T-cell (primary cell): ENCODE data around the gene GALNTL6. TPM values are rescaled to one million over a fixed set of nuclear protein-coding genes. Genes with fewer than 3 reads are reported as not detected.
"Not testable (repeated sequence)": the region's sequence is repeated elsewhere in the genome, so short reads cannot be mapped to it uniquely, and the experiment has no call there.

Source experiments
- ATAC-seq, 4 experiments: fragments of 200-7000 bp in 3 of 4; fragments of 150-1000 bp in 1 of 4; cut with Tn5 transposase; replicated peaks in 1 of 4; 1 replicate in 3 of 4; 2 replicates in 1 of 4; pipeline ENCODE4 v1.10.0; 2021; ENCODE audit warnings: moderate library complexity in 3 of 4, mild to moderate bottlenecking in 2 of 4, moderate number of reproducible peaks in 1 of 4
- CTCF ChIA-PET, 2 donors: fragments of 300-600 bp; sonication (Branson Sonifier 250); formaldehyde crosslinking; loops; one replicate each; lab custom pipeline; 2022; ENCODE audit warnings: antibody characterized with exemption in 2 of 2; lab: Charles Lee
- POLR2A ChIA-PET, 2 donors: fragments of 300-600 bp; sonication (Branson Sonifier 250); formaldehyde crosslinking; loops; one replicate each; lab custom pipeline; 2022; ENCODE audit warnings: antibody characterized with exemption in 2 of 2; lab: Charles Lee
- DNase-seq, 35 experiments: peaks; one replicate each; pipeline versions ENCODE4 v3.0.0 to v3.0.0-alpha.2; 2013 to 2023
- H3K27ac ChIP-seq: one replicate; pipeline ENCODE4 v1.5.1; 2013; ENCODE audit warnings: low read length
- H3K27me3 ChIP-seq, 2 experiments: replicated peaks in 1 of 2; 1 replicate in 1 of 2; 2 replicates in 1 of 2; pipeline versions ENCODE4 v1.6.1 to v1.7.0; 2013; ENCODE audit warnings: low read length in 1 of 2, mixed read lengths in 1 of 2; ENCODE audit not compliant: control insufficient read depth in 2 of 2, insufficient read depth in 2 of 2; ENCODE audit errors: extremely low read depth in 1 of 2
- H3K36me3 ChIP-seq, 2 donors: 1 replicate in 1 of 2; 2 replicates in 1 of 2; pipeline versions ENCODE4 v1.6.1 to v1.7.0; 2013; ENCODE audit warnings: low read length in 1 of 2; ENCODE audit not compliant: control insufficient read depth in 2 of 2, insufficient read depth in 1 of 2; ENCODE audit errors: extremely low read depth in 1 of 2
- H3K4me1 ChIP-seq, 2 experiments: 1 replicate in 1 of 2; 2 replicates in 1 of 2; pipeline versions ENCODE4 v1.6.1 to v1.7.0; 2013; ENCODE audit warnings: low read length in 2 of 2, mixed read lengths in 1 of 2; ENCODE audit not compliant: insufficient read depth in 2 of 2, control insufficient read depth in 1 of 2; ENCODE audit errors: extremely low read depth in 1 of 2
- H3K4me3 ChIP-seq, 2 donors: 1 replicate in 1 of 2; 2 replicates in 1 of 2; pipeline versions ENCODE4 v1.5.1 to v1.7.0; 2013; ENCODE audit warnings: mild to moderate bottlenecking in 2 of 2, low read length in 1 of 2, moderate library complexity in 1 of 2; ENCODE audit not compliant: control insufficient read depth in 1 of 2; ENCODE audit errors: extremely low read depth in 1 of 2
- H3K9me3 ChIP-seq: 2 replicates; pipeline ENCODE4 v1.7.0; 2013
- H3K27ac Mint-ChIP-seq, 2 donors: one replicate each; pipeline ENCODE4 v1.8.0; 2020 to 2021; ENCODE audit warnings: mild to moderate bottlenecking in 2 of 2, mixed read lengths in 2 of 2
- H3K27me3 Mint-ChIP-seq, 2 donors: one replicate each; pipeline ENCODE4 v1.8.0; 2021 to 2022; ENCODE audit warnings: mixed read lengths in 2 of 2
- H3K36me3 Mint-ChIP-seq: one replicate; pipeline ENCODE4 v1.8.0; 2021; ENCODE audit warnings: mixed read lengths
- H3K4me1 Mint-ChIP-seq, 3 donors: one replicate each; pipeline ENCODE4 v1.8.0; 2020 to 2022; ENCODE audit warnings: mixed read lengths in 3 of 3, mild to moderate bottlenecking in 1 of 3
- H3K4me3 Mint-ChIP-seq, 3 donors: one replicate each; pipeline ENCODE4 v1.8.0; 2020 to 2022; ENCODE audit warnings: mild to moderate bottlenecking in 3 of 3, mixed read lengths in 3 of 3, moderate library complexity in 3 of 3
- H3K9me3 Mint-ChIP-seq, 3 donors: one replicate each; pipeline ENCODE4 v1.8.0; 2020 to 2022; ENCODE audit warnings: mixed read lengths in 3 of 3
- WGBS: methylation state at CpG from one replicate; pipeline ENCODE4 v1.1.5; 2013; ENCODE audit warnings: missing lambda C conversion rate; ENCODE audit not compliant: insufficient coverage; 5-methylcytosine and 5-hydroxymethylcytosine counted together
- total RNA-seq, 35 experiments: library from RNA in 6 of 35; stranded (reverse) in 6 of 35; fragments of 120-200 nt in 1 of 35; gene quantifications; one replicate each; pipeline versions ENCODE4 v1.2.1 to v1.2.4 and lab custom pipeline; 2013 to 2026

GALNTL6 gene
- total RNA-seq, 5 donors from 2014 or later (not counting 1 experiment from before 2014, with no cell fraction given), result not detected

GRCh38 chr4:172970189-172970588 is 1157.0 kb downstream of the GALNTL6 start:
- H3K36me3 Mint-ChIP-seq, POLR2A ChIA-PET, H3K27ac Mint-ChIP-seq, H3K9me3 ChIP-seq, H3K4me3 ChIP-seq, DNase-seq, H3K27ac ChIP-seq, H3K4me1 ChIP-seq, H3K4me3 Mint-ChIP-seq, ATAC-seq, H3K27me3 ChIP-seq, H3K36me3 ChIP-seq, H3K27me3 Mint-ChIP-seq, H3K4me1 Mint-ChIP-seq, CTCF ChIA-PET: not testable (repeated sequence)
- peaks cover 13 to 21% (median 15%) of the 10 kb centered on the region in 3 donors for H3K9me3 Mint-ChIP-seq
- WGBS, result 100% methylated on average over 3 of the region's 4 CpGs

- Histone ChIP-seq H3K27me3 (peaks cover 0 to 15% of the 10 kb centered on the region in 2 experiments), H3K4me1 (no peaks in the 10 kb centered on the region), H3K27ac (no peak overlapping the region), H3K4me3 (no peak overlapping the region), H3K36me3 (no peaks in the 10 kb centered on the region), H3K9me3 (no peaks in the 10 kb centered on the region)
- peaks cover 6 to 11% of the 10 kb centered on the region in 2 donors for H3K27me3 Mint-ChIP-seq
- no peak overlapping the region for H3K4me3 Mint-ChIP-seq
- H3K27ac Mint-ChIP-seq, result no peak overlapping the region
- peaks cover 5 to 12% (median 12%) of the 10 kb centered on the region in 3 donors for H3K9me3 Mint-ChIP-seq
- ATAC-seq, result no peak
- H3K36me3 Mint-ChIP-seq, result no peaks in the 10 kb centered on the region
- CTCF ChIA-PET, result no interaction called here
- H3K4me1 Mint-ChIP-seq, result no peaks in the 10 kb centered on the region
- WGBS, result 87% methylated on average over 6 of the region's 7 CpGs
- POLR2A ChIA-PET, result no interaction called here
- no peak for DNase-seq
Measured at GRCh38 chr4:172974586-172974985, 1161.4 kb downstream of the GALNTL6 start.

GRCh38 chr4:172975651-172976229 is 1162.5 kb downstream of the GALNTL6 start:
- peaks cover 0 to 15% of the 10 kb centered on the region in 2 experiments for H3K27me3 ChIP-seq
- ATAC-seq, result no peak
- CTCF ChIA-PET, result no interaction called here
- POLR2A ChIA-PET, result interaction anchor here in 1 of 2 donors (0.6 kb wide), 1 partner anchor 316 kb away, joined by 8 read pairs; no protein-coding TSS in a partner anchor
- H3K4me1 Mint-ChIP-seq, result no peaks in the 10 kb centered on the region
- no peak for DNase-seq
- H3K27ac ChIP-seq, result no peak overlapping the region
- H3K27ac Mint-ChIP-seq, result no peak overlapping the region
- no peak overlapping the region for H3K4me3 ChIP-seq
- WGBS, result 92% methylated on average over 5 of the region's 14 CpGs
- no peaks in the 10 kb centered on the region for H3K36me3 Mint-ChIP-seq
- no peaks in the 10 kb centered on the region for H3K4me1 ChIP-seq
- H3K9me3 Mint-ChIP-seq, result peaks cover 0 to under 1% (median under 1%) of the 10 kb centered on the region in 3 donors
- H3K36me3 ChIP-seq, result no peaks in the 10 kb centered on the region
- no peak overlapping the region for H3K4me3 Mint-ChIP-seq
- H3K27me3 Mint-ChIP-seq, result peaks cover 6 to 11% of the 10 kb centered on the region in 2 donors
- no peaks in the 10 kb centered on the region for H3K9me3 ChIP-seq

DNA sequence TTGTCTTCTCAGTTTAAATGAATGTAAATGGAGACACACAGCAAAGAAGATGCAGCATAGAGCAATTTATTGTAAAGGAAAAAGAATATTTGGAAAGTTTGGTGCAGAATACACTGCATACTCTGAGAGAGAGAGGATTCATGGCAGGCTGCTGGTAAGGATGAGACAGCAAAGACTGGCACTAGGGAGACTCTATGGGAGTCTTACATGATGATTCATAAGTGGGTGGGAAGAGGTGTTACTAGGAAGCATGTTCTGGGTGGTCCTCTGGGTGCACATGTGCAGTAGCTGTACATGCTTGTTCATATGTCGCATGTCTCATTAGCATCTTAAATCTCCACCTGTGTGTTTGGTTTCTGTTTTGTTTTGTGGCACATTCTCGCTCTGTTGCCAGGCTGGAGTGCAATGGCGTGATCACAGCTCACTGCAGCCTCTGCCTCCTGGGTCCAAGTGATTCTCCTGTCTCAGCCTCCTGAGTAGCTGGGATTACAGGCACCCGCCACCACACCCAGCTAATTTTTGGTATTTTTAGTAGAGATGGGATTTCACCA is 1164.4 kb downstream of the GALNTL6 start:
- H3K27ac ChIP-seq, H3K9me3 ChIP-seq, H3K4me3 Mint-ChIP-seq, ATAC-seq, H3K9me3 Mint-ChIP-seq, H3K4me3 ChIP-seq, H3K4me1 ChIP-seq, CTCF ChIA-PET, DNase-seq, H3K36me3 ChIP-seq, H3K27ac Mint-ChIP-seq, H3K36me3 Mint-ChIP-seq, H3K4me1 Mint-ChIP-seq: not testable (repeated sequence)
- H3K27me3 ChIP-seq, result peaks cover 0 to 15% of the 10 kb centered on the region in 2 experiments
- 80% methylated on average over 1 of the region's 4 CpGs for WGBS
- POLR2A ChIA-PET, result interaction anchor here in 1 of 2 donors (0.5 kb wide), 1 partner anchor 379 kb away, joined by 4 read pairs; no protein-coding TSS in a partner anchor
- H3K27me3 Mint-ChIP-seq, result peaks cover 9 to 11% of the 10 kb centered on the region in 2 donors

GRCh38 chr4:172978848-172979247 is 1165.6 kb downstream of the GALNTL6 start:
- H3K36me3 Mint-ChIP-seq, result no peaks in the 10 kb centered on the region
- H3K27ac Mint-ChIP-seq, result no peak overlapping the region
- DNase-seq (no peak), ATAC-seq (no peak)
- no peaks in the 10 kb centered on the region for H3K9me3 Mint-ChIP-seq
- no peak overlapping the region for H3K4me3 Mint-ChIP-seq
- H3K27ac ChIP-seq, result no peak overlapping the region
- no peaks in the 10 kb centered on the region for H3K4me1 Mint-ChIP-seq
- H3K27me3 ChIP-seq, result peaks cover 0 to 15% of the 10 kb centered on the region in 2 experiments
- ChIA-PET POLR2A (no interaction called here), CTCF (no interaction called here)
- no peaks in the 10 kb centered on the region for H3K9me3 ChIP-seq
- WGBS, result no CpG with 5 or more reads among the region's 4 CpGs
- no peaks in the 10 kb centered on the region for H3K36me3 ChIP-seq
- peaks cover 8% of the 10 kb centered on the region in 2 donors for H3K27me3 Mint-ChIP-seq
- no peak overlapping the region for H3K4me3 ChIP-seq
- H3K4me1 ChIP-seq, result no peaks in the 10 kb centered on the region

GRCh38 chr4:172979332-172979731 is 1166.1 kb downstream of the GALNTL6 start:
- DNase-seq, result no peak
- no peak overlapping the region for H3K27ac Mint-ChIP-seq
- no peaks in the 10 kb centered on the region for H3K36me3 ChIP-seq
- no peak overlapping the region for H3K4me3 ChIP-seq
- ATAC-seq, result no peak
- peaks cover 8% of the 10 kb centered on the region in 2 donors for H3K27me3 Mint-ChIP-seq
- WGBS, result no CpG with 5 or more reads among the region's 1 CpG
- no peaks in the 10 kb centered on the region for H3K4me1 Mint-ChIP-seq
- no peak overlapping the region for H3K4me3 Mint-ChIP-seq
- peaks cover 0 to 15% of the 10 kb centered on the region in 2 experiments for H3K27me3 ChIP-seq
- H3K27ac ChIP-seq, result no peak overlapping the region
- ChIA-PET POLR2A (no interaction called here), CTCF (no interaction called here)
- H3K9me3 ChIP-seq, result no peaks in the 10 kb centered on the region
- H3K36me3 Mint-ChIP-seq, result no peaks in the 10 kb centered on the region
- no peaks in the 10 kb centered on the region for H3K9me3 Mint-ChIP-seq
- H3K4me1 ChIP-seq, result no peaks in the 10 kb centered on the region
